AG04450 (cell line): ENCODE results near the gene RPL32. TPM values are rescaled to one million over a fixed set of nuclear protein-coding genes. Genes with fewer than 3 reads are reported as not detected.
A peak's percentile ranks its signal among the peaks of the same experiment; 100 is the strongest.
"Not testable (repeated sequence)": the region's sequence is repeated elsewhere in the genome, so short reads cannot be mapped to it uniquely, and the experiment has no call there.

ENCODE experiments used
- CTCF ChIA-PET: fragments of 300-600, 350-600 bp; formaldehyde crosslinking; extraction: SDS; loops from one replicate; lab custom pipeline; 2022; ENCODE audit warnings: antibody characterized with exemption, inconsistent platforms; lab: Charles Lee
- POLR2A ChIA-PET: fragments of 350-600 bp; formaldehyde crosslinking; extraction: SDS; loops from one replicate; lab custom pipeline; 2021; ENCODE audit warnings: antibody characterized with exemption, inconsistent platforms; lab: Yijun Ruan, JAX
- DNase-seq: peaks from one replicate; pipeline ENCODE4 v3.0.0-alpha.2; 2011; ENCODE audit warnings: low read depth, low spot score
- H3K27ac ChIP-seq: one replicate; pipeline ENCODE4 v1.5.1; 2012; ENCODE audit warnings: low read depth, low read length, control low read depth
- H3K27me3 ChIP-seq: one replicate; pipeline ENCODE4 v1.6.0; 2012; ENCODE audit warnings: low read length; ENCODE audit not compliant: control insufficient read depth, insufficient read depth
- H3K4me3 ChIP-seq: 2 replicates; pipeline ENCODE4 v1.5.1; 2011; ENCODE audit warnings: mild to moderate bottlenecking, low read depth, low read length, control low read depth
- H3K9me3 ChIP-seq: 2 replicates; pipeline ENCODE4 v1.5.1; 2012; ENCODE audit warnings: low read length; ENCODE audit not compliant: control insufficient read depth, insufficient read depth
- CTCF ChIP-seq: IDR thresholded peaks from 2 replicates; pipeline ENCODE4 v1.5.1; 2011; ENCODE audit warnings: low read depth, low read length, control low read depth, inconsistent platforms
- polyA plus RNA-seq: library from polyadenylated mRNA; depleted of rRNA; stranded (reverse); fragments of >200 nt; gene quantifications from 2 replicates; pipeline ENCODE4 v1.2.3, GENCODE V29; 2011; rRNA removed
- small RNA-seq: library from RNA; depleted of rRNA; stranded (forward); fragments of <200 nt; gene quantifications from one replicate; pipeline ENCODE3, GENCODE V24; 2012; ENCODE audit warnings: low read depth; ENCODE audit not compliant: insufficient read length

The RPL32 gene
- polyA plus RNA-seq, 1 experiment: 3,211 TPM

- Histone ChIP-seq H3K27me3 (no peaks in the 10 kb centered on the region), H3K27ac (no peak overlapping the region), H3K4me3 (no peak overlapping the region), H3K9me3 (no peaks in the 10 kb centered on the region; the same call in 1 of the 2 replicates)
- POLR2A ChIA-PET: no interaction called here
- no peak for TF ChIP-seq CTCF
- DNase-seq: no peak
- CTCF ChIA-PET: no interaction called here
These were observed 47.7 kb downstream of the RPL32 start for GRCh38 chr3:12793701-12794100.

- CTCF ChIA-PET: no interaction called here
- TF ChIP-seq CTCF: no peak
- Histone ChIP-seq H3K27me3 (no peaks in the 10 kb centered on the region), H3K9me3 (no peaks in the 10 kb centered on the region), H3K4me3 (no peak overlapping the region), H3K27ac (no peak overlapping the region)
- DNase-seq: no peak
- POLR2A ChIA-PET: no interaction called here
These were observed 49.9 kb downstream of the RPL32 start for GRCh38 chr3:12791430-12791829.

GRCh38 chr3:12787967-12788690, 53.2 kb downstream of the RPL32 start:
- H3K27ac ChIP-seq, H3K9me3 ChIP-seq, H3K4me3 ChIP-seq, H3K27me3 ChIP-seq, DNase-seq: not testable (repeated sequence)
- ChIA-PET POLR2A (interaction anchor here (1.2 kb wide), 1 partner anchor 8 kb away, joined by 3 read pairs; the partner anchor contains the start of gene CAND2), CTCF (interaction anchor here (0.8 to 2.4 kb wide), 8 partner anchors 9 to 153 kb away, joined by 3 to 18 read pairs (median 6); partner anchors contain the start of gene CAND2)

GRCh38 chr3:12787346-12787745, 54.0 kb downstream of the RPL32 start:
- POLR2A ChIA-PET: interaction anchor here (1.2 kb wide), 1 partner anchor 9 kb away, joined by 3 read pairs; the partner anchor contains the start of gene CAND2
- TF ChIP-seq CTCF: peak; percentile 53
- H3K27me3 ChIP-seq, H3K9me3 ChIP-seq, H3K4me3 ChIP-seq, H3K27ac ChIP-seq, DNase-seq: not testable (repeated sequence)
- CTCF ChIA-PET: interaction anchor here (0.8 to 2.4 kb wide), 11 partner anchors 9 to 152 kb away, joined by 3 to 18 read pairs (median 6); partner anchors contain the start of gene CAND2

GRCh38 chr3:12785096-12785495, 56.3 kb downstream of the RPL32 start:
- no peak for TF ChIP-seq CTCF
- no peak for DNase-seq
- CTCF ChIA-PET: no interaction called here
- Histone ChIP-seq H3K4me3 (no peak overlapping the region), H3K9me3 (no peaks in the 10 kb centered on the region), H3K27ac (no peak overlapping the region), H3K27me3 (peaks cover 7% of the 10 kb centered on the region)
- POLR2A ChIA-PET: no interaction called here

Small RNA genes within 50 kb of the gene (small RNA-seq; reads per million reads assigned to genes)
- gene AC034198.1: not detected

Other genes with a start within 250 kb of the RPL32 start
- 140 and 141 TPM in 2 replicates for gene RAF1, start 177.4 kb downstream of the RPL32 start, polyA plus RNA-seq
- 0.41 and 0.47 TPM in 2 replicates for gene TMEM40, start 82.3 kb downstream of the RPL32 start, polyA plus RNA-seq
- 5.8 and 7.3 TPM in 2 replicates for gene CAND2, start 44.9 kb downstream of the RPL32 start, polyA plus RNA-seq
- 3.6 and 5.4 TPM in 2 replicates for gene IQSEC1, start 231.9 kb upstream of the RPL32 start, polyA plus RNA-seq